GM23338 (cell line): ENCODE measurements around the gene RIOK1. TPM values are rescaled to one million over a fixed set of nuclear protein-coding genes. Genes with fewer than 3 reads are reported as not detected.

Source experiments
- ATAC-seq: fragments of 200-7000 bp; cut with Tn5 transposase; 3 replicates; pipeline ENCODE4 v1.9.1; 2020
- DNase-seq: peaks from one replicate; pipeline ENCODE4 v3.0.0-alpha.2; 2015; ENCODE audit warnings: low spot score
- H2AFZ ChIP-seq: fragments of 200-600 bp; sonication (generic); 2 replicates; pipeline ENCODE4 v1.8.0; 2016; ENCODE audit warnings: antibody characterized with exemption, mild to moderate bottlenecking, moderate library complexity
- H3F3A ChIP-seq: fragments of 200-600 bp; sonication (generic); replicated peaks from 2 replicates; pipeline ENCODE4 v1.8.0; 2017; ENCODE audit warnings: antibody characterized with exemption, mixed run types, low read depth
- H3K27ac ChIP-seq: fragments of 200-600 bp; sonication (generic); 2 replicates; pipeline ENCODE4 v1.6.1; 2016; ENCODE audit warnings: low read depth
- H3K27me3 ChIP-seq: fragments of 200-600 bp; sonication (generic); 2 replicates; pipeline ENCODE4 v1.8.0; 2016; ENCODE audit warnings: mild to moderate bottlenecking, mixed run types, moderate library complexity; ENCODE audit not compliant: insufficient read depth
- H3K36me3 ChIP-seq: fragments of 200-600 bp; sonication (generic); 2 replicates; pipeline ENCODE4 v1.8.0; 2016; ENCODE audit warnings: mild to moderate bottlenecking; ENCODE audit not compliant: insufficient read depth
- H3K4me1 ChIP-seq: fragments of 200-600 bp; sonication (generic); 2 replicates; pipeline ENCODE4 v1.8.0; 2016; ENCODE audit warnings: mild to moderate bottlenecking, moderate library complexity; ENCODE audit not compliant: insufficient read depth
- H3K4me2 ChIP-seq: fragments of 200-600 bp; sonication (generic); 2 replicates; pipeline ENCODE4 v1.7.1; 2017; ENCODE audit warnings: mixed run types
- H3K4me3 ChIP-seq: fragments of 200-600 bp; sonication (generic); 2 replicates; pipeline ENCODE4 v1.6.1; 2016; ENCODE audit warnings: mixed run types
- H3K79me2 ChIP-seq: fragments of 200-600 bp; sonication (generic); replicated peaks from 2 replicates; pipeline ENCODE4 v1.8.0; 2017; ENCODE audit warnings: mild to moderate bottlenecking; ENCODE audit not compliant: insufficient read depth
- H3K9me2 ChIP-seq: fragments of 200-600 bp; sonication (generic); 2 replicates; pipeline ENCODE4 v1.8.0; 2017; ENCODE audit not compliant: insufficient read depth
- H4K20me1 ChIP-seq: fragments of 200-600 bp; sonication (generic); replicated peaks from 2 replicates; pipeline ENCODE4 v1.8.0; 2017; ENCODE audit warnings: mild to moderate bottlenecking; ENCODE audit not compliant: insufficient read depth
- H3K27ac Mint-ChIP-seq: 2 replicates; pipeline ENCODE4 v1.8.0; 2020; ENCODE audit warnings: inconsistent platforms, mild to moderate bottlenecking, moderate library complexity, mixed read lengths
- H3K27me3 Mint-ChIP-seq: 3 replicates; pipeline ENCODE4 v1.8.0; 2022; ENCODE audit warnings: low read depth, mild to moderate bottlenecking, moderate library complexity, mixed read lengths, inconsistent platforms; ENCODE audit not compliant: insufficient read depth, poor library complexity
- H3K36me3 Mint-ChIP-seq: 3 replicates; pipeline ENCODE4 v1.8.0; 2021; ENCODE audit warnings: low read depth, mild to moderate bottlenecking, inconsistent platforms, moderate library complexity, mixed read lengths
- H3K4me1 Mint-ChIP-seq: 3 replicates; pipeline ENCODE4 v1.8.0; 2020; ENCODE audit warnings: mild to moderate bottlenecking, inconsistent platforms, mixed read lengths
- H3K4me3 Mint-ChIP-seq: 3 replicates; pipeline ENCODE4 v1.8.0; 2021; ENCODE audit warnings: moderate library complexity, mild to moderate bottlenecking, inconsistent platforms, mixed read lengths
- H3K9me3 Mint-ChIP-seq: 3 replicates; pipeline ENCODE4 v1.8.0; 2020; ENCODE audit warnings: moderate library complexity, mild to moderate bottlenecking, inconsistent platforms, mixed read lengths
- CREB1 ChIP-seq: fragments of 250-450 bp; sonication (Bioruptor Pico); IDR thresholded peaks from 2 replicates; pipeline ENCODE4 v1.5.0; 2020; ENCODE audit warnings: low read depth, mild to moderate bottlenecking, moderate library complexity
- CTCF ChIP-seq, 2 experiments: fragments of 200-600 bp in 1 of 2; sonication (generic) in 1 of 2; conservative IDR thresholded peaks; 2 replicates each; pipeline versions ENCODE4 v1.5.1 to v1.6.1; 2016 to 2017; ENCODE audit warnings: antibody characterized with exemption in 2 of 2, low read depth in 2 of 2, mild to moderate bottlenecking in 2 of 2, moderate library complexity in 1 of 2
- ETS1 ChIP-seq: IDR thresholded peaks from 2 replicates; pipeline ENCODE4 v1.6.1; 2016; ENCODE audit warnings: antibody characterized with exemption
- EZH2 ChIP-seq: fragments of 200-600 bp; sonication (generic); IDR thresholded peaks from one replicate; pipeline ENCODE4 v1.8.0; 2017; ENCODE audit warnings: antibody characterized with exemption, mild to moderate bottlenecking, low read depth; ENCODE audit not compliant: unreplicated experiment
- JUNB ChIP-seq: IDR thresholded peaks from one replicate; pipeline ENCODE4 v1.6.1; 2016; ENCODE audit warnings: antibody characterized with exemption; ENCODE audit not compliant: unreplicated experiment
- NANOG ChIP-seq: IDR thresholded peaks from 2 replicates; pipeline ENCODE4 v1.6.1; 2016; ENCODE audit warnings: antibody characterized with exemption, borderline replicate concordance
- POLR2AphosphoS5 ChIP-seq: IDR thresholded peaks from 2 replicates; pipeline ENCODE4 v1.6.1; 2016; ENCODE audit warnings: antibody characterized with exemption, low read depth
- REST ChIP-seq: IDR thresholded peaks from one replicate; pipeline ENCODE4 v1.6.1; 2018; ENCODE audit warnings: antibody characterized with exemption; ENCODE audit not compliant: unreplicated experiment
- STAT1 ChIP-seq: IDR thresholded peaks from one replicate; pipeline ENCODE4 v1.6.1; 2016; ENCODE audit warnings: antibody characterized with exemption; ENCODE audit not compliant: unreplicated experiment
- polyA plus RNA-seq: library from polyadenylated mRNA; unstranded; fragments of >200 nt; fragmentation: Nextera tagmentation; extraction: Ambion mirVana; gene quantifications from 2 replicates; pipeline ENCODE4 v1.2.1, GENCODE V29; 2016
- total RNA-seq: library from RNA; depleted of rRNA; stranded (reverse); fragments of >200 nt; shearing (Covaris generic); gene quantifications from 2 replicates; pipeline ENCODE4 v1.2.3, GENCODE V29; 2014

The RIOK1 gene
- total and polyA plus RNA-seq, 2 experiments from 2014 or later: 15.5 to 34.3 TPM

GRCh38 chr6:7424967-7425807 lies 35.6 kb downstream of the RIOK1 start:
- Mint-ChIP-seq H3K4me1 (peaks cover 12% of the 10 kb centered on the region; the same call in 2 of the 3 replicates), H3K9me3 (no peaks in the 10 kb centered on the region; the same call in 2 of the 3 replicates), H3K27me3 (no peaks in the 10 kb centered on the region), H3K36me3 (no peaks in the 10 kb centered on the region), H3K4me3 (no peak overlapping the region), H3K27ac (no peak overlapping the region)
- Histone ChIP-seq H3K27me3 (no peaks in the 10 kb centered on the region), H3K4me2 (no peak overlapping the region), H3K9me2 (no peaks in the 10 kb centered on the region), H3K79me2 (no peaks in the 10 kb centered on the region), H3K27ac (no peak overlapping the region), H3F3A (no peaks in the 10 kb centered on the region), H3K36me3 (no peaks in the 10 kb centered on the region), H2AFZ (no peak overlapping the region), H3K4me1 (peaks cover 14% of the 10 kb centered on the region), H4K20me1 (no peaks in the 10 kb centered on the region), H3K4me3 (no peak overlapping the region)
- TF ChIP-seq POLR2AphosphoS5 (no peak), CTCF (conservative IDR thresholded peaks at IDR 0.05; ENCODE audit: low read depth in 2 of 2) (peak; percentile 54 to 66), JUNB (no peak)
- DNase-seq: peak; percentile 40
- peak; percentile 55 for ATAC-seq

GRCh38 chr6:7425808-7426190 lies 36.2 kb downstream of the RIOK1 start:
- no peak overlapping the region for H3K4me3 Mint-ChIP-seq
- H3K4me1 Mint-ChIP-seq: peaks cover 6% of the 10 kb centered on the region
- Histone ChIP-seq H3K4me1 (peaks cover 8% of the 10 kb centered on the region), H4K20me1 (no peaks in the 10 kb centered on the region), H2AFZ (no peak overlapping the region), H3K4me2 (no peak overlapping the region), H3F3A (no peaks in the 10 kb centered on the region), H3K27me3 (no peaks in the 10 kb centered on the region), H3K79me2 (no peaks in the 10 kb centered on the region), H3K36me3 (no peaks in the 10 kb centered on the region), H3K9me2 (no peaks in the 10 kb centered on the region), H3K4me3 (no peak overlapping the region), H3K27ac (no peak overlapping the region)
- H3K27me3 Mint-ChIP-seq: no peaks in the 10 kb centered on the region
- H3K36me3 Mint-ChIP-seq: no peaks in the 10 kb centered on the region
- DNase-seq (peak; percentile 15), ATAC-seq (peak; percentile 22; the same call in 2 of the 3 replicates)
- no peak overlapping the region for H3K27ac Mint-ChIP-seq
- no peaks in the 10 kb centered on the region; the same call in 2 of the 3 replicates for H3K9me3 Mint-ChIP-seq
- TF ChIP-seq CTCF (conservative IDR thresholded peaks at IDR 0.05; ENCODE audit: low read depth in 2 of 2): no peak
- TF ChIP-seq JUNB: no peak
- no peak for TF ChIP-seq CREB1 (CRISPR knock-in tag)
- TF ChIP-seq EZH2: no peak
- no peak for TF ChIP-seq ETS1
- no peak for TF ChIP-seq REST
- no peak for TF ChIP-seq NANOG
- TF ChIP-seq STAT1: no peak
